ENCODE data around the gene PWP2.
"Not testable (repeated sequence)": the region's sequence is repeated elsewhere in the genome, so short reads cannot be mapped to it uniquely, and the experiment has no call there.

- TF ChIP-seq ZFP41 (tag by site-specific recombination; IDR thresholded peaks at IDR 0.05; ENCODE audit: borderline replicate concordance); ZNF561 (tag by site-specific recombination; IDR thresholded peaks at IDR 0.05; ENCODE audit: borderline replicate concordance); OSR2 (tag by site-specific recombination; IDR thresholded peaks at IDR 0.05); CTCF (tag by site-specific recombination; IDR thresholded peaks at IDR 0.05); SP7 (tag by site-specific recombination; IDR thresholded peaks at IDR 0.05); ZNF211 (tag by site-specific recombination; IDR thresholded peaks at IDR 0.05; ENCODE audit: low read depth); ZNF473 (tag by site-specific recombination; IDR thresholded peaks at IDR 0.05): not testable (repeated sequence)
- TF ChIP-seq, protein P1, sequence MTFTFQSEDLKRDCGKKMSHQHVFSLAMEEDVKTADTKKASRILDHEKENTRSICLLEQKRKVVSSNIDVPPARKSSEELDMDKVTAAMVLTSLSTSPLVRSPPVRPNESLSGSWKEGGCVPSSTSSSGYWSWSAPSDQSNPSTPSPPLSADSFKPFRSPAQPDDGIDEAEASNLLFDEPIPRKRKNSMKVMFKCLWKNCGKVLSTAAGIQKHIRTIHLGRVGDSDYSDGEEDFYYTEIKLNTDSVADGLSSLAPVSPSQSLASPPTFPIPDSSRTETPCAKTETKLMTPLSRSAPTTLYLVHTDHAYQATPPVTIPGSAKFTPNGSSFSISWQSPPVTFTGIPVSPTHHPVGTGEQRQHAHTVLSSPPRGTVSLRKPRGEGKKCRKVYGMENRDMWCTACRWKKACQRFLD (tag by site-specific recombination; IDR thresholded peaks at IDR 0.05): not testable (repeated sequence)
These were observed 38.4 kb downstream of the PWP2 start for GRCh38 chr21:44145616-44146015.

Data from HEK293 (cell line).